ENCODE results near the gene SPAG9.

Gene SPAG9

DNA sequence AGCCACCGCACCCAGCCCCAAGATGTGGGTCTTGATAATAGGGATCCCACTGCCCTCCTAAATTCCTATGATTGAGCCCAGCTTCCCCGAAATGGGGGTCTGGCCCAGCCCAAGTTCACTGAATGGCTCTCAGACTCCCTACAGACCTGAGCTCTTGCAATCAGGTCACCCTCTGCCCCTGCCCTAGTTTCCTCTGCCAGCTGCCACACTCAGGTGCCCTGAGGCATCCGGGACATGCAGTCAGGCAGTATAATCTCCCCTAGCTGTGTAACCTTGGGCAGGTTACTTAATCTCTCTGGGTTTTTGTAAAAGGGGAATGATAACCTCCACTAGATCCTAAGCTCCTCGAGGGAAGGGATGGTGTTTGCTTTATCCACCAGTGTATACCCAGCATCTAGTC lies 193.4 kb downstream of the SPAG9 start:
- Histone ChIP-seq H3K27ac (no peak overlapping the region), H3K27me3 (replicated peaks) (no peaks in the 10 kb centered on the region), H3K4me3 (ENCODE audit: low read depth, low read length) (no peak overlapping the region), H3K36me3 (replicated peaks) (no peaks in the 10 kb centered on the region)
- TF ChIP-seq, protein P1, sequence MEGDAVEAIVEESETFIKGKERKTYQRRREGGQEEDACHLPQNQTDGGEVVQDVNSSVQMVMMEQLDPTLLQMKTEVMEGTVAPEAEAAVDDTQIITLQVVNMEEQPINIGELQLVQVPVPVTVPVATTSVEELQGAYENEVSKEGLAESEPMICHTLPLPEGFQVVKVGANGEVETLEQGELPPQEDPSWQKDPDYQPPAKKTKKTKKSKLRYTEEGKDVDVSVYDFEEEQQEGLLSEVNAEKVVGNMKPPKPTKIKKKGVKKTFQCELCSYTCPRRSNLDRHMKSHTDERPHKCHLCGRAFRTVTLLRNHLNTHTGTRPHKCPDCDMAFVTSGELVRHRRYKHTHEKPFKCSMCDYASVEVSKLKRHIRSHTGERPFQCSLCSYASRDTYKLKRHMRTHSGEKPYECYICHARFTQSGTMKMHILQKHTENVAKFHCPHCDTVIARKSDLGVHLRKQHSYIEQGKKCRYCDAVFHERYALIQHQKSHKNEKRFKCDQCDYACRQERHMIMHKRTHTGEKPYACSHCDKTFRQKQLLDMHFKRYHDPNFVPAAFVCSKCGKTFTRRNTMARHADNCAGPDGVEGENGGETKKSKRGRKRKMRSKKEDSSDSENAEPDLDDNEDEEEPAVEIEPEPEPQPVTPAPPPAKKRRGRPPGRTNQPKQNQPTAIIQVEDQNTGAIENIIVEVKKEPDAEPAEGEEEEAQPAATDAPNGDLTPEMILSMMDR (IDR thresholded peaks at IDR 0.05; ENCODE audit: low read depth, low read length, missing control alignments), result no peak
- no peak for DNase-seq
- in situ Hi-C loops (cut with HindIII; ENCODE audit: low pct_ligation_motif_present, low sequenced_read_pairs), result no loop called here

DNA sequence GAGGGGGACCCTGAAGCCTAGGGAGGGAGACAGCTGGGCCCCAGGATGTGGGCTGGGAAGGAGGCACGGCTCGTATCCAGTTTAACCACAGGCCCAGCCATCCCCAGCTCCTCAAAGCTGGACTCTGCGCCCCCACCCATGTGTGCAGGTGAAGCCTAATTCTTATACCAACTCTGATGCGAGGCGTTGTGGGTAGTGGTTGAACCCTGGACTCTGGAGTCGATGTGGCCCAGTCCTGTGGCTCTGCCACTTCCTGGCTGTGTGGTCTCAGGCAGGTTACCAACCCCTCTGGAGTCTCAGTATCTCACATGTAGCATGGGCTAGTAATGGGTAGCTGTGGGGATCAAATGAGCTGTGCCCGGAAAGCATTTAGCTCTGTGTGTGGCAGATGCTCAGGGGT lies 194.1 kb downstream of the SPAG9 start:
- H3K36me3 ChIP-seq (replicated peaks), result no peaks in the 10 kb centered on the region
- H3K27me3 ChIP-seq (replicated peaks), result no peaks in the 10 kb centered on the region
- DNase-seq, result no peak
- no peak overlapping the region for H3K4me3 ChIP-seq (ENCODE audit: low read depth, low read length)
- in situ Hi-C loops (cut with HindIII; ENCODE audit: low pct_ligation_motif_present, low sequenced_read_pairs), result no loop called here
- TF ChIP-seq, protein P1 (IDR thresholded peaks at IDR 0.05; ENCODE audit: low read depth, low read length, missing control alignments), result no peak
- no peak overlapping the region for H3K27ac ChIP-seq

DNA sequence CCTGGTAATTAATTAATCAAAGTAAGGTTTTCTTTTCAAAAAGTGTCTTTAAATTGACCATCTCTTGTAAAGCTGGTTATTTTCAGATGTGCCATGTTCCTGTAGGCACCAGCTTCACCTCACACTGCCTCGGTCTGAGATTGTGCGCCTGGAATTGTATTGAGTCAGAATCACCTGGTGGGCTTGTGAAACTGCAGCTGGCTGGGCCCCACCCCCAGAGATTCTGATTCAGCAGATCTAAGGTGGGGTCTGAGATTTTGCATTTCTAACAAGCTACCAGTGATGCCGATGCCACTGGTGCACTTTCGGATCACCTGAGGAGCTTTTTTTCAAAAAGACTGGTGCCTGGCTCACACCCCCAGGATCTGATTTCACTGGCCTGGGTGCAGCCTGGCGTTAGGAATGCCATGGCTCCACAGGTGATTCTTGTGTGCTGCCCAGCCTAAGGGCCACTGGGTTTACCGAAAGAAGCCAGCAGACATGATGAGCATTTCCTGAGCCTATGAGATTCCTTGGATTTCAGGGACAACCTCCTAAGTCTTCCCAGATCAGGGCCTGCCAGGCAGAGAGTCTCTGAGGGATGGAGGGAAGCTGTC lies 195.3 kb downstream of the SPAG9 start:
- in situ Hi-C loops (cut with HindIII; ENCODE audit: low pct_ligation_motif_present, low sequenced_read_pairs), result no loop called here
- Histone ChIP-seq H3K36me3 (replicated peaks) (no peaks in the 10 kb centered on the region), H3K27ac (no peak overlapping the region), H3K27me3 (replicated peaks) (no peaks in the 10 kb centered on the region), H3K4me3 (ENCODE audit: low read depth, low read length) (no peak overlapping the region)
- TF ChIP-seq, protein P1 (IDR thresholded peaks at IDR 0.05; ENCODE audit: low read depth, low read length, missing control alignments), result no peak
- no peak for DNase-seq

DNA sequence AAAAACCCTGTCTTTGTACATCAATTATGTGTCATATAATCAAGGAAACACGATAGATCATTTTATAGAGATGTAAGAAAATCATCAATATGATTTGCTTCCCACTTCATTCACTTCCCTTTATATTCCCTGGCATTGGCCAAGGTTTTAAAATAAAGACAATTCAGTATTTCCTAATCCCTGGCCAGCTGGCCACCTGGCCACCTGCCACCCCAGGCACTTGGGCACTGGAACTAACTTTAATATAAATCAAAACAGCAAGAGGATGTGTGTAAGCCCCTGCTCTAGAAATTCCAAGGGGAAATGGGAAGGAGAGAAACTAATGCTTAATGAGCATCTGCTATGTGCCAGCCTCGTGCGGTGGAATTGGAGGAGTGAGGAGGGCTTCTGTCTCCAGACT lies 195.9 kb downstream of the SPAG9 start:
- DNase-seq, result no peak
- Histone ChIP-seq H3K36me3 (replicated peaks) (no peaks in the 10 kb centered on the region), H3K4me3 (ENCODE audit: low read depth, low read length) (no peak overlapping the region), H3K27me3 (replicated peaks) (no peaks in the 10 kb centered on the region), H3K27ac (no peak overlapping the region)
- TF ChIP-seq, protein P1 (IDR thresholded peaks at IDR 0.05; ENCODE audit: low read depth, low read length, missing control alignments), result no peak
- in situ Hi-C loops (cut with HindIII; ENCODE audit: low pct_ligation_motif_present, low sequenced_read_pairs), result no loop called here

DNA sequence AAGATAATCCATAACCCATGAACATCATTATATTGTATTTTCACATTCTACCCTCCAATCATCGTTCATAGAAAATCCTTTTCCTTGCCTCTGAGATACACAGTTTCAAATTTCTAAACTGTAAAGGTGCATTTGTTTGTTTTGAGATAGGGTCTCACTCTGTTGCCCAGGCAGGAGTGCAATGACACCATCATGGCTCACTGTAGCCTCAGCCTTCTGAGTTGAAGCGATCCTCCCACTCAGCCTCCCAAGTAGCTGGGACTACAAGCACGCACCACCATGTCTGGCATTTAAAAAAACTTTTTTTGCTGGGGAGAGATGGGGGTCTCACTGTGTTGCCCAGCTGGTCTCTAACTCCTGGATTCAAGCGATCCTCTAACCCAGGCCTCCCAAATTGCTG lies 196.4 kb downstream of the SPAG9 start:
- no peak overlapping the region for H3K4me3 ChIP-seq (ENCODE audit: low read depth, low read length)
- in situ Hi-C loops (cut with HindIII; ENCODE audit: low pct_ligation_motif_present, low sequenced_read_pairs), result no loop called here
- H3K27ac ChIP-seq, result no peak overlapping the region
- no peaks in the 10 kb centered on the region for H3K27me3 ChIP-seq (replicated peaks)
- TF ChIP-seq, protein P1 (IDR thresholded peaks at IDR 0.05; ENCODE audit: low read depth, low read length, missing control alignments), result no peak
- no peaks in the 10 kb centered on the region for H3K36me3 ChIP-seq (replicated peaks)
- DNase-seq, result no peak

DNA sequence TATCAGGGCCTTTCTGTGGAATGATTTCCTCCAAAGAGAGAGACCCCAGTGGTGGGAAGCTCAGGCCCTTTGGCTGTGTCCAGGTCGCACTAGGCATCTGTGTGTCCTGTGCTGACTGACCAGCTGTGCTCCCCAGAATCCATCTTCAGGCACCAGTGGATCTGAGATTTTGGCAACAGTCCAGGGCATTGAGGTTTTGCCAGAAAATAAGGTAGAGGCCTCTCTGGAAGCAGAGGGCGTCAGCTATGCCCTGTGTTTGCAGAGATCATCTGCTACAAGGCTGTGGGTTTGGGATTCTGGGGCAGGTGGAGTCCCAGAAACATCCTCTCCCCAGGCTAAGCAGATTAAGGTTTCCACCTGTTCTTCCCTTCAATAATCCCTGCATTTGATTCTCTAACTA lies 197.1 kb downstream of the SPAG9 start:
- no peaks in the 10 kb centered on the region for H3K27me3 ChIP-seq (replicated peaks)
- TF ChIP-seq, protein P1 (IDR thresholded peaks at IDR 0.05; ENCODE audit: low read depth, low read length, missing control alignments), result no peak
- H3K4me3 ChIP-seq (ENCODE audit: low read depth, low read length), result no peak overlapping the region
- no peaks in the 10 kb centered on the region for H3K36me3 ChIP-seq (replicated peaks)
- no peak overlapping the region for H3K27ac ChIP-seq
- DNase-seq, result no peak
- in situ Hi-C loops (cut with HindIII; ENCODE audit: low pct_ligation_motif_present, low sequenced_read_pairs), result no loop called here

Data from brain microvascular endothelial cell (primary cell).